GM12878 (cell line): ENCODE results near the gene ZNF543.

ENCODE experiments used
- CEBPZ ChIP-seq: fragments of 150-350 bp; IDR thresholded peaks from 2 replicates; pipeline ENCODE4 v1.6.1; 2016; ENCODE audit warnings: low read depth, low read length
- CHD4 ChIP-seq: fragments of 200-600 bp; sonication (generic); IDR thresholded peaks from 2 replicates; pipeline ENCODE4 v1.6.1; 2016; ENCODE audit warnings: mild to moderate bottlenecking
- EGR1 ChIP-seq, 2 experiments: IDR thresholded peaks; 1 replicate in 1 of 2; 2 replicates in 1 of 2; pipeline ENCODE4 v1.6.1; 2011 to 2012; ENCODE audit warnings: low read depth in 2 of 2, low read length in 2 of 2, borderline replicate concordance in 1 of 2, mild to moderate bottlenecking in 1 of 2, moderate library complexity in 1 of 2
- HDAC2 ChIP-seq: fragments of 200-600 bp; sonication (generic); IDR thresholded peaks from 2 replicates; pipeline ENCODE4 v1.6.1; 2017
- MXI1 ChIP-seq: fragments of 150-350 bp; IDR thresholded peaks from 2 replicates; pipeline ENCODE4 v1.6.1; 2011; ENCODE audit warnings: low read depth, mild to moderate bottlenecking, inconsistent platforms, low read length, improper control_type of control experiment
- NR2C2 ChIP-seq: IDR thresholded peaks from 2 replicates; pipeline ENCODE4 v1.6.1; 2011; ENCODE audit warnings: borderline replicate concordance, low read depth; ENCODE audit not compliant: control insufficient read depth, insufficient read length
- PBX3 ChIP-seq: IDR thresholded peaks from 2 replicates; pipeline ENCODE4 v1.6.1; 2011; ENCODE audit warnings: mild to moderate bottlenecking, low read depth, low read length, moderate library complexity; ENCODE audit not compliant: insufficient replicate concordance
- POLR2A ChIP-seq: IDR thresholded peaks from 2 replicates; pipeline ENCODE4 v1.6.1; 2011; ENCODE audit warnings: low read depth, mild to moderate bottlenecking, low read length
- POLR2AphosphoS5 ChIP-seq: IDR thresholded peaks from 2 replicates; pipeline ENCODE4 v1.6.1; 2011; ENCODE audit warnings: mild to moderate bottlenecking, low read length, inconsistent platforms
- SMC3 ChIP-seq: IDR thresholded peaks from 2 replicates; pipeline ENCODE4 v1.6.1; 2011; ENCODE audit warnings: low read length, improper control_type of control experiment, borderline replicate concordance
- SPI1 ChIP-seq: IDR thresholded peaks from 2 replicates; pipeline ENCODE4 v1.6.1; 2011; ENCODE audit warnings: low read depth, mild to moderate bottlenecking, low read length, moderate library complexity, borderline replicate concordance; ENCODE audit not compliant: insufficient read depth
- TF ChIP-seq, protein P1 (sequence below): fragments of 450-650 bp; IDR thresholded peaks from 2 replicates; pipeline ENCODE4 v1.6.1; 2017; ENCODE audit warnings: mild to moderate bottlenecking, low read depth, inconsistent platforms; ENCODE audit not compliant: poor library complexity, severe bottlenecking
- TF ChIP-seq, protein P2 (sequence below), 3 experiments: IDR thresholded peaks in 2 of 3; conservative IDR thresholded peaks in 1 of 3; 2 replicates each; pipeline ENCODE4 v1.5.1; 2011; ENCODE audit warnings: low read depth in 3 of 3, low read length in 3 of 3, mild to moderate bottlenecking in 3 of 3, control low read depth in 2 of 3, moderate library complexity in 2 of 3, inconsistent platforms in 1 of 3, mixed read lengths in 1 of 3; ENCODE audit not compliant: control insufficient read depth in 2 of 3, insufficient read depth in 1 of 3; ENCODE audit errors: extremely low read depth in 1 of 3
- TF ChIP-seq, protein P3 (sequence below): IDR thresholded peaks from 2 replicates; pipeline ENCODE4 v1.6.1; 2012; ENCODE audit warnings: low read depth, low read length, improper control_type of control experiment

GRCh38 chr19:57338877-57339276 is 18.6 kb downstream of the ZNF543 start:
- TF ChIP-seq CHD4 (no peak), SMC3 (no peak), HDAC2 (no peak), CEBPZ (no peak), POLR2A (no peak), MXI1 (no peak), POLR2AphosphoS5 (no peak), EGR1 (IDR thresholded peaks at IDR 0.05; ENCODE audit: borderline replicate concordance in 1 of 2, low read depth in 2 of 2, low read length in 2 of 2) (no peak), NR2C2 (no peak), PBX3 (no peak), SPI1 (no peak)
- TF ChIP-seq, protein P1, sequence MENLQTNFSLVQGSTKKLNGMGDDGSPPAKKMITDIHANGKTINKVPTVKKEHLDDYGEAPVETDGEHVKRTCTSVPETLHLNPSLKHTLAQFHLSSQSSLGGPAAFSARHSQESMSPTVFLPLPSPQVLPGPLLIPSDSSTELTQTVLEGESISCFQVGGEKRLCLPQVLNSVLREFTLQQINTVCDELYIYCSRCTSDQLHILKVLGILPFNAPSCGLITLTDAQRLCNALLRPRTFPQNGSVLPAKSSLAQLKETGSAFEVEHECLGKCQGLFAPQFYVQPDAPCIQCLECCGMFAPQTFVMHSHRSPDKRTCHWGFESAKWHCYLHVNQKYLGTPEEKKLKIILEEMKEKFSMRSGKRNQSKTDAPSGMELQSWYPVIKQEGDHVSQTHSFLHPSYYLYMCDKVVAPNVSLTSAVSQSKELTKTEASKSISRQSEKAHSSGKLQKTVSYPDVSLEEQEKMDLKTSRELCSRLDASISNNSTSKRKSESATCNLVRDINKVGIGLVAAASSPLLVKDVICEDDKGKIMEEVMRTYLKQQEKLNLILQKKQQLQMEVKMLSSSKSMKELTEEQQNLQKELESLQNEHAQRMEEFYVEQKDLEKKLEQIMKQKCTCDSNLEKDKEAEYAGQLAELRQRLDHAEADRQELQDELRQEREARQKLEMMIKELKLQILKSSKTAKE: no peak
- TF ChIP-seq, protein P2, sequence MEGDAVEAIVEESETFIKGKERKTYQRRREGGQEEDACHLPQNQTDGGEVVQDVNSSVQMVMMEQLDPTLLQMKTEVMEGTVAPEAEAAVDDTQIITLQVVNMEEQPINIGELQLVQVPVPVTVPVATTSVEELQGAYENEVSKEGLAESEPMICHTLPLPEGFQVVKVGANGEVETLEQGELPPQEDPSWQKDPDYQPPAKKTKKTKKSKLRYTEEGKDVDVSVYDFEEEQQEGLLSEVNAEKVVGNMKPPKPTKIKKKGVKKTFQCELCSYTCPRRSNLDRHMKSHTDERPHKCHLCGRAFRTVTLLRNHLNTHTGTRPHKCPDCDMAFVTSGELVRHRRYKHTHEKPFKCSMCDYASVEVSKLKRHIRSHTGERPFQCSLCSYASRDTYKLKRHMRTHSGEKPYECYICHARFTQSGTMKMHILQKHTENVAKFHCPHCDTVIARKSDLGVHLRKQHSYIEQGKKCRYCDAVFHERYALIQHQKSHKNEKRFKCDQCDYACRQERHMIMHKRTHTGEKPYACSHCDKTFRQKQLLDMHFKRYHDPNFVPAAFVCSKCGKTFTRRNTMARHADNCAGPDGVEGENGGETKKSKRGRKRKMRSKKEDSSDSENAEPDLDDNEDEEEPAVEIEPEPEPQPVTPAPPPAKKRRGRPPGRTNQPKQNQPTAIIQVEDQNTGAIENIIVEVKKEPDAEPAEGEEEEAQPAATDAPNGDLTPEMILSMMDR (IDR thresholded peaks at IDR 0.05 in 2 of 3, conservative IDR thresholded peaks at IDR 0.05 in 1 of 3; ENCODE audit: control insufficient read depth in 2 of 3, extremely low read depth in 1 of 3, insufficient read depth in 1 of 3, low read depth in 3 of 3, low read length in 3 of 3): no peak
- TF ChIP-seq, protein P3, sequence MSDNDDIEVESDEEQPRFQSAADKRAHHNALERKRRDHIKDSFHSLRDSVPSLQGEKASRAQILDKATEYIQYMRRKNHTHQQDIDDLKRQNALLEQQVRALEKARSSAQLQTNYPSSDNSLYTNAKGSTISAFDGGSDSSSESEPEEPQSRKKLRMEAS: no peak
